SU-DHL-6 (cell line): ENCODE results near the gene LOXHD1.

Experiments
- CTCF ChIP-seq: fragments of 200-600 bp; sonication (generic); IDR thresholded peaks from one replicate; pipeline ENCODE4 v1.5.1; 2017; ENCODE audit warnings: antibody characterized with exemption, mild to moderate bottlenecking, low read length, moderate library complexity; ENCODE audit not compliant: insufficient read depth, poor library complexity, severe bottlenecking
- EZH2phosphoT487 ChIP-seq: fragments of 200-600 bp; sonication (generic), shearing (Covaris generic); conservative IDR thresholded peaks from 2 replicates; pipeline ENCODE4 v1.6.1; 2018; ENCODE audit warnings: mild to moderate bottlenecking, antibody characterized with exemption, low read length, moderate library complexity, mixed read lengths

- no peak for TF ChIP-seq CTCF
- TF ChIP-seq EZH2phosphoT487, result no peak
Observed at GRCh38 chr18:46672062-46672970, 15.3 kb upstream of the LOXHD1 start.
